H1 (cell line): ENCODE results near the gene ABHD10.

Source experiments
- ATF3 ChIP-seq: IDR thresholded peaks from 2 replicates; pipeline ENCODE4 v1.6.1; 2011; ENCODE audit warnings: low read depth, mild to moderate bottlenecking, low read length; ENCODE audit not compliant: insufficient read depth
- CEBPB ChIP-seq: IDR thresholded peaks from 2 replicates; pipeline ENCODE4 v1.6.1; 2012; ENCODE audit warnings: low read depth, low read length
- CHD2 ChIP-seq: IDR thresholded peaks from 2 replicates; pipeline ENCODE4 v1.6.1; 2012; ENCODE audit warnings: low read length, improper control_type of control experiment
- CREB1 ChIP-seq: IDR thresholded peaks from 2 replicates; pipeline ENCODE4 v1.6.1; 2012; ENCODE audit warnings: inconsistent platforms
- CTCF ChIP-seq, 3 experiments: IDR thresholded peaks; 1 replicate in 2 of 3; 2 replicates in 1 of 3; pipeline versions ENCODE4 v1.5.1 to v1.6.1; 2011; ENCODE audit warnings: low read length in 3 of 3, mild to moderate bottlenecking in 3 of 3, inconsistent platforms in 2 of 3, low read depth in 1 of 3, moderate library complexity in 1 of 3; ENCODE audit not compliant: insufficient read depth in 1 of 3; ENCODE audit errors: control extremely low read depth in 1 of 3
- E2F6 ChIP-seq: IDR thresholded peaks from 2 replicates; pipeline ENCODE4 v1.6.1; 2012; ENCODE audit warnings: inconsistent platforms
- GABPA ChIP-seq: IDR thresholded peaks from 2 replicates; pipeline ENCODE4 v1.6.1; 2011; ENCODE audit warnings: mild to moderate bottlenecking, low read length, moderate library complexity, borderline replicate concordance; ENCODE audit not compliant: insufficient read depth
- GTF2F1 ChIP-seq: IDR thresholded peaks from 2 replicates; pipeline ENCODE4 v1.6.1; 2012; ENCODE audit warnings: low read depth, low read length, improper control_type of control experiment, borderline replicate concordance
- MAFK ChIP-seq: IDR thresholded peaks from 2 replicates; pipeline ENCODE4 v1.6.1; 2012; ENCODE audit warnings: low read depth, mild to moderate bottlenecking, improper control_type of control experiment, low read length
- POLR2A ChIP-seq, 2 experiments: IDR thresholded peaks; 1 replicate in 1 of 2; 2 replicates in 1 of 2; pipeline ENCODE4 v1.6.1; 2011; ENCODE audit warnings: low read depth in 2 of 2, low read length in 2 of 2, mild to moderate bottlenecking in 2 of 2; ENCODE audit errors: control extremely low read depth in 1 of 2
- POLR2AphosphoS5 ChIP-seq: IDR thresholded peaks from 2 replicates; pipeline ENCODE4 v1.6.1; 2011; ENCODE audit warnings: low read depth, low read length
- RAD21 ChIP-seq, 2 experiments: IDR thresholded peaks in 1 of 2; conservative IDR thresholded peaks in 1 of 2; 2 replicates each; pipeline ENCODE4 v1.6.1; 2011; ENCODE audit warnings: low read depth in 2 of 2, low read length in 2 of 2, improper control_type of control experiment in 1 of 2, inconsistent platforms in 1 of 2, mild to moderate bottlenecking in 1 of 2, moderate library complexity in 1 of 2
- SP2 ChIP-seq: IDR thresholded peaks from 2 replicates; pipeline ENCODE4 v1.6.1; 2012; ENCODE audit warnings: mild to moderate bottlenecking, low read length, inconsistent platforms
- YY1 ChIP-seq: IDR thresholded peaks from 2 replicates; pipeline ENCODE4 v1.6.1; 2011; ENCODE audit warnings: low read depth, mild to moderate bottlenecking, low read length

GRCh38 chr3:111939873-111940272 lies 39.0 kb upstream of the ABHD10 start:
- TF ChIP-seq SP2 (no peak), POLR2A (IDR thresholded peaks at IDR 0.05; ENCODE audit: control extremely low read depth in 1 of 2, low read depth in 2 of 2, low read length in 2 of 2) (no peak), CEBPB (no peak), ATF3 (no peak), CTCF (IDR thresholded peaks at IDR 0.05; ENCODE audit: control extremely low read depth in 1 of 3, insufficient read depth in 1 of 3, low read depth in 1 of 3, low read length in 3 of 3) (no peak), GTF2F1 (no peak), MAFK (no peak), GABPA (no peak), RAD21 (IDR thresholded peaks at IDR 0.05 in 1 of 2, conservative IDR thresholded peaks at IDR 0.05 in 1 of 2; ENCODE audit: low read depth in 2 of 2, low read length in 2 of 2) (no peak), POLR2AphosphoS5 (no peak), CHD2 (no peak), E2F6 (no peak), YY1 (no peak), CREB1 (no peak)
